GM19035 (cell line): Measurements from ENCODE around the gene KIF15.
"Not testable (repeated sequence)": the region's sequence is repeated elsewhere in the genome, so short reads cannot be mapped to it uniquely, and the experiment has no call there.

ENCODE experiments used
- ATAC-seq: cut with Tn5 transposase; IDR thresholded peaks from one replicate; pipeline ENCODE4 v1.9.1; 2021; ENCODE audit not compliant: unreplicated experiment

The KIF15 gene

DNA sequence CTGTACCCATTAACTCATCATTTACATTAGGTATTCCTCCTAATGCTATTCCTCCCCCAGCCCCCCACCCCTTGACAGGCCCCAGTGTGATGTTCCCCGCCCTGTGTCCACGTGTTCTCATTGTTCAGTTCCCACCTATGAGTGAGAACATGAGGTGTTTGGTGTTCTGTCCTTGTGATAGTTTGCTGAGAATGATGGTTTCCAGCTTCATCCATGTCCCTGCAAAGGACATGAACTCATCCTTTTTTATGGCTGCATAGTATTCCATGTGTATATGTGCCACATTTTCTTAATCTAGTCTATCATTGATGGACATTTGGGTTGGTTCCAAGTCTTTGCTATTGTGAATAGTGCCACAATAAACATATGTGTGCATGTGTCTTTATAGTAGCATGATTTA, 54.7 kb downstream of the KIF15 start:
- ATAC-seq: not testable (repeated sequence)

DNA sequence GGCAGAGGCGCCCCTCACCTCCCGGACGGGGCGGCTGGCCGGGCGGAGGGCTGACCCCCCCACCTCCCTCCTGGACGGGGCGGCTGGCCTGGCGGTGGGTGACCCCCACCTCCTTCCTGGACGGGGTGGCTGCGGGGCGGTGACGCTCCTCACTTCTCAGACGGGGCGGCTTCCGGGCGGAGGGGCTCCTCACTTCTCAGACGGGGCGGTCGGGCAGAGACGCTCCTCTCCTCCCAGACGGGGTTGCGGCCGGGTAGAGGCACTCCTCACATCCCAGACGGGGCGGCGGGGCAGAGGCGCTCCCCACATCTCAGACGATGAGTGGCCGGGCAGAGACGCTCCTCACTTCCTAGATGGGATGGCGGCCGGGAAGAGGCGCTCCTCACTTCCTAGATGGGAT, 59.6 kb downstream of the KIF15 start:
- not testable (repeated sequence) for ATAC-seq

DNA sequence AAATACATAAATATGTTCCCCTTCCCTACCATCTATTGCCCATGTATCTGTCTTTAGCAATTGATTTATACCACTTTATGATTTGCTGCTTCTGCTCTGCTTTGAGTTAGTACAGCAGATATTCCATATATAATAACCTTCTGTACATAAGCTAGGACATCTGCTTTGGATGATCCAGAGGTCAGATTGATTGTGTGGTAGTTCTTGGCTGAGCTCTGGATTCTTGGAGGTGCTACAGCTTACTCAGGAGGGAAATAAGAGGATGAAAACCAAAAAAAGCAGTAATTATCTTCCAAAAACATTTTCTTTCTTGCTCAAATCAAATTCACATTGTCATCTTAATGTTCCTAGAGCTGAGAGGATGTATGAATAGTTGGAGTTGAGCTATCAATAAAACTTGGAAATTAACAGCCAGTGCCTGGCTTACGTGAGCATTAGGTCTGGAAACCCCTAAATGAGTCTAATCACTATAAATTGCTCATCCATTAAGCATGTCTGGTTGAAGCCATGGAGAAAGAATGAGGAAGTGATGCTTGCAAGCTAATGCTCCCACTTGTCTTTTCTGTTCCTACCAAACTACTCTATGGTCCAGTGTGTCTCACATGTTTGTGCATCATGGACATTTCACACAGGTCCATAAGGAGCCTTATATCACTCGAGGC, 63.8 kb downstream of the KIF15 start:
- ATAC-seq: no peak

DNA sequence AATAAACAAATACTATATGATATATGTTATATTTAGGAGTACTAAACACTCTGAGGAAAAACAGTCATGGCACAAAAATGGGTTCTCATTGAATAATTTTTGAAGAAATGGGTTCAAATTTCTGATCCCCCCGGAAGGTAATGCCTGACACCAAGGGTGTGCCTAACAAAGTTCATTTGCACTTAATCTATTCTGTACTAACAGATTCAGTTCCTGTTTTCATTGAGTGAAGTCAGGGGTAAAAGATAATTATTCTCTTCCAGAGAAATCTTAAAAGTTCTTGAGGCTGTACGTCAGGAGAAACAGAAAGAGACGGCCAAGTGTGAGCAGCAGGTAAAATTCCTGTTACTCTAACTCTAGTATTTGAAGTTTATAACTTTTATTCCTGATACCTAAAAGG, 65.6 kb downstream of the KIF15 start:
- ATAC-seq: no peak

DNA sequence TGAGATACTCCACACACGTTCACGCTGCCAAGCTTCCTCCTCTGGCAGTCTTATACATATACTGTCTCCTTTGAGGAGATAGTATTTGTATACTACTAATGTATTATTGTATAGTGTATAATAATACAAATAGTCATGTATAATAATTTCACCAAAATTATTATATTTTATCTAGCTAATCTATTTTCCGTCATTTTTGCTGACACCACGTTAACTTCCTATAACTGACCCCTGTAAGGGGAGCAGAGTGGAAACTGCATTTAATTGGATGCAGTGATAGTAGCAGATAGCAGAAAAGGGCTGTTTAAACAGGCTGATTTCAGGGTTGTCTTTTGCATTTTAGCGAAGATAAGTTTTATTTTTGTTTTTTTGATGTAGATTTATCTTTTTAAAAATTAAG, 69.6 kb downstream of the KIF15 start:
- ATAC-seq: no peak

DNA sequence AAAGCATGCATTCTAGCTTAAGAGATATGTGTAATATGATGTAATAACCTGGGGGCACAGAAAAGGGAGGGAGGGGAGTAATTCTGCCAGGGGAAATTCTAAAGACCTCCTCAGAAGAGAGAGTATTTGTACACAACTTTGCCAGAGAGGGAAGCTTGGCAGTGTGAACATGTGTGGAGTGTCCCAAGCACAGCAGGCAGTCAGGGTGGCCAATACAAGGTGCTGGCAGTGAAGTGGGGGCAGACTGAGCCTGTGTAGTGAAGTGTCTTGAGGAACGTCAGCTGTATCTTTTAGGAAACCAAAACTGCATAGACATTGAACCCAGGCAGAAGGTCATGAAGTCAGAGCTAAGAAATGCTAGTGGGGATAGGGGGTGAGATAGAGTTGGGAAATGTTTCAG, 70.4 kb downstream of the KIF15 start:
- no peak for ATAC-seq

DNA sequence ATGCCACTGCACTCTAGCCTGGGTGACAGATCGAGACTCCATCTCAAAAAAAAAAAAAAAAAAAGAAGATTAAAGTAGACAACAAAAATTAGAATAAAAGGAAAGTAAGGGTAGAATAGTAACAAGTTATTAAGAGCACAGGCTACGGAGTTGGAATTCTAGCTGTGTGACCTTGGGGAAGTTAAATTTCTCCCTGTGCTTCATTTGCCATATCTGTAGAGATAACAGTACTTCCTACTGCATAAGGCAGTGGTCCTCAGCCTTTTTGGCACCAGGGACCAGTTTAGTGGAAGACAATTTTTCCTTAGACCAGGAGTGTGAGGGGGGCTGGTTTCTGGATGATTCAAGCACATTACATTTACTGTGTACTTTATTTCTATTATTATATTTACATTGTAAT, 71.4 kb downstream of the KIF15 start:
- no peak for ATAC-seq

DNA sequence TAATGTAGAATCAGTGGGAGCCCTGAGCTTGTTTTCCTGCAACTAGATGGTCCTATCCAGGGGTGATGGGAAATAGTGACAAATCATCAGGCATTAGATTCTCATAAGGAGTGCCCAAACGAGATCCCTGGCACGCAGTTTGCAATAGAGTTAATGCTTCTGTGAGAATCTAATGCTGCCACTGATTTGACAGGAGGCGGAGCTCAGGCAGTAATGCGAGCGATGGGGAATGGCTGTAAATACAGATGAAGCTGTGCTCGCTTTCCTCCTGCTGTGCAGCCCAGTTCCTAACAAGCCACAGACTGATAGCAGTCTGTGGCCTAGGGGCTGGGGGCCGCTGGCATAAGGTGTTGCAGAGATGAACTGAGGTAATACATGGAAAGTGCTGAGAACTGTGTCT, 71.8 kb downstream of the KIF15 start:
- ATAC-seq: no peak

DNA sequence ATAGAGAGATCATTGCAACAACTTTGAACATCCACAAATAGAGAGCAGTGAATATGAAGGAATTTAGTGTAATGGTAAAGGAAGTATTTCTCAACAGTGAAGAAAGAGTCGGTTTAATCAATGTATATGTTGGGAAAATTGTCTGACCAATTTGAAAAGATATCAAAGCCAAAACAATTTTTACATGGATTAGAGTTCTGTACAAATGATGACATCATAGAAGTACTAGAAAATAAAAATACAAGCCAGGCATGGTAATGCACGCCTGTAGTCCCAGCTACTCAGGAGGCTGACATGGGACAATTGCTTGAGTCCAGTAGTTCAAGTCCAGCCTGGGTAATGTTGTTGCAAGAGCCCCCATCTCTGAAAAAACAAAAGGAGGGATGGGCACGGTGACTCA, 74.1 kb downstream of the KIF15 start:
- no peak for ATAC-seq

DNA sequence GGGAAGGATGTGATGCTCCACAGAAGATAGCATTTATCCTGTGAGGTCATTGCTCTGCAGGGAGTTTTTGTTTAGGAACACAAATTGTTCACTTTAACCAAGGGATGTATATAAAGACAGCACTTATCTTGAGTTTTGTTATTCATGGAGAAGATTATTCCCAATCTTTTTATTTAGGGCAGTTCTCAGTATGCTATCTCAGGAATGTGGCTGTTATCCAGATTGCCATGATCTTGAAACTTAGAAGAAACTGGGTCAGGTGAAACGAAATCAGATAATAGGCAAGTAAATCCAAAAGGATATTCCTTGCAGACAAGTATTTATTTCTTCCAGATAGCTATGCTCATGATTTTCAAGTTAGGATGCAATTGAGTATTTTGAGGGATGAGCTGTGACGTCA, 80.8 kb downstream of the KIF15 start:
- ATAC-seq: no peak

DNA sequence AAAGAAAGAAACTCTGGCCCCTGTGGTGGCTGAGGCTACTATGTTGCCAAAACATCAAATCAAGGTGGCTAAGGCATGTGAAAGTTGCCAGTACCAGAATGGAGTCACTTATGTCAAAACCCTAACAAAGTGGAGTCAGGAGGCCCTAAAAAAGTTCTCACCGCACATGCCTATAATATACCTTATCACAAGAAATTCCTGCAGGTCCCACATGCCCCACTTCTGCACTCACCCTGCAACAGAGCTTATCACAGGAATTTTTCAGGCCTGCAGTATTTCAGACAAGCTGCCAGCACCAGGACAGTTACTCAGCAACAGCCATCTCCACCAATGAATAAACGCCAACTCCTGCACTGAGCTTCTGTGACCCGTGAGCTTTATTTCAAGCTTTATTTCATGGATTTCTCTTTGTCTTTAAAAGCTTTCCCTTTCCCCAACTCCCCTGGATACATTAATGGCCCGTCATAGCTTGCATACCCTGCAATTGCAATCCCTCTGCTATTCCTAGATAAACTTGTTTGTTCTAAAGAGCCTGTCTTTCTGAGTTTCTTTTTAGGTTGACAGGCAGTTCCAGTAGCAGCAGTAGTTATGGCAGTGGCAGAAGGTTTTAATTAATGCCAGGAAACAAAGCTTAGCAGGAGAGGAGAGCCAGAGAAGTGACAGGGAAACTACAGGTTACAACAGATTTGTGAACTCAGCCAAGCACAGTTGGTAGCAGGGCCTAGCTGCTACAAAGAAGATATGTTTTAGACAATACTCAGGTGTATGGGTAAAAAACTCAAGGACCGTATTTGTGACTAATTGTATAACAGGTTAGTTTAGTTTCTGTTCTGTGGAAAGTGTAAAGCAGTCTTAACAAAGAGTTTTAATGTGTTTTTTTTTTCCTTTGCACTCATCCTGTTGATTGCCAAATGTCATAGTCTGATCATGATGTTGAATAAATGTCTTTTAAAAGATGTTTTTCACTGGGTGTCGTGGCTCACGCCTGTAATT, 84.2 kb downstream of the KIF15 start:
- ATAC-seq: no peak

DNA sequence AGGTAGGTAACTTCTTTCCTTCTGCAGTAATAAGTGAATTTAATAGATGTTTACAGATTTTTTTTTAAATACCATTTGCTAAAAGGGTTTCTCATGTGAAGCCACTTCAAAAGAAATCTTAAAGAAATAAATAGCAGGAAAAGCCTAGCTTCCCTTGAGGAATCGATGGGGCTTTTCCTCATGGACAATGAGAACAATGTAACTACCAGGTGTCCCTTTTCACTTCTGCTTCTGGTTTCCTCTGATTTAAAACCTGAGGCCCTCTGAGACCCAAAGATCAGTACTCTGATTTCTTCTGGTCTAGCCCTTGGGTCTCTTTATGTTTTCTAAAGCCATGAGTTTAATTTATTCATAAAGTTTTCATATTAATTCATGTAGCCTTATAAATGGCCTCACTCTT, 87.0 kb downstream of the KIF15 start:
- ATAC-seq: no peak

DNA sequence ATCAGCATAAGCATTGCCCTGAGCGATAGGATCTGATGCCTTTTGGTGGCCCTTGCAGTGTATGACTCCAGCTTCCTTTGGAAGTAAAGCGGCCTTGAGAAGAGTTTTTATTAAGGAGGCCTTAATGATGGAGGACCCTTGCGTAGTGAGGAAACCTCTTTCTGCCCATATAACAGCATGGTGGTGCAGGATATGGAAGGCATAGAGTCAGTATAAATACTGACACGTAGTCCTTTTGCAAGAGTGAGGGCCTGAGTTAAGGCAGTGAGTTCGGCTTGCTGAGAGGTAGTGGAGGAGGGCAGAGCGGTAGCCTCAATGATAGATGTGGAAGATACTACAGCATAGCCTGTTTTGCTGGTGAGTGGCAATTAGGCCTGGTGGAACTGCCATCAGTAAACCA, 95.1 kb downstream of the KIF15 start:
- not testable (repeated sequence) for ATAC-seq

DNA sequence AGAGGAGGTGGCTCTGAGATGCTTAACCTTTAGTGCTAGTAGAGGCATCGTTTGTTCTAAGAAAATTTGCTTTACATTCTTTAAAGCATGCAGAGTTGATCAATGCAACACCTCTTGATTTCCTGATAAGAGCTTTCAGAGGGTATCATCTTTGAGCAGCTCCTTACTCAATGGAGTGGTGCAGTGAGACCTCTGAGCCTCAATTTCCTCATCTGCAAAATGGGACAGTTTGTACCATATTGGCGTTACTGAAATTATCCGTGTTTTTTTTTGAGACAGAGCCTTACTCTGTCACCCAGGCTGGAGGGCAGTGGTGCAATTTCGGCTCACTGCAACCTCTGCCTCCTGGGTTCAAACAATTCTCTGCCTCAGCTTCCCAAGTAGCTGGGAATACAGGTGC, 98.5 kb downstream of the KIF15 start:
- ATAC-seq: no peak

DNA sequence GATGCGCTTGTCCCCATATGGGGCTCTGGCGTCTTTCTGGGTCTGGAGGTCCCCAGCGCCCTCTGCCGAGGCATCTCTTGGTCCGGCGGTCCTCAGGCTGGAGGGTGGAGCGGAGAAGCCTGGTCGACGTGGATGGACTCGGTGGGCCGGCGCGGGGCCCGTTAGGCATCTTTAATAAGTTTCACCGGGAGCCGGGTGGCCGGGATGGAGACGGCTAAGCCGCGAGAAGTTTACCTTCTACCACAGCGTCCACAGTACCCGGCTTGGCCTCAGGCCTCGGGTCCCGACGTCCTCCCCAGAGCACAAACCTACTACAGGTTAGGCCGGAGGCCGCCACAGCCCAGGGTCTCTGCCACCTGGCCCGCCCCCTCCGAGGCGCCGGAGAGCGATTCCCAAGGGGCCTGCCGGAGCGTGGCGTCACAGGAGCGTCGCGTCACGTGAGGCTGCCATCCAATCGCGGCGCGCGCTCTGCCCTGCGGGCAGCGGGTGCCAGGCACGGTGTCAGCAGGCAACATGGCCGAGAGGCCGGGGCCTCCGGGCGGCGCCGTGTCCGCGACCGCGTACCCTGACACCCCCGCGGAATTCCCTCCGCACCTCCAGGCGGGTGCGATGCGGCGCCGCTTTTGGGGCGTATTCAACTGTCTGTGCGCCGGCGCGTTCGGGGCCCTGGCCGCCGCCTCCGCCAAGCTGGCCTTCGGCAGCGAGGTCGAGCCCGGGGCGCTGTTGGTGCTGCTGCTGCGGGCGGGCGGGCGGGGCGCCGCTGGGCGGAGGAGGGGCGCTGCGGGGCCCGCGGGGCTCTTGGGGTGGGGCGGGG, 100.0 kb downstream of the KIF15 start, which contains the start of gene TMEM42:
TSS of gene TMEM42 (plus strand) at position 501 of the 814 bp plus-strand sequence. CDS start at position 514, 13 bp downstream.
- peak; percentile 94 for ATAC-seq

DNA sequence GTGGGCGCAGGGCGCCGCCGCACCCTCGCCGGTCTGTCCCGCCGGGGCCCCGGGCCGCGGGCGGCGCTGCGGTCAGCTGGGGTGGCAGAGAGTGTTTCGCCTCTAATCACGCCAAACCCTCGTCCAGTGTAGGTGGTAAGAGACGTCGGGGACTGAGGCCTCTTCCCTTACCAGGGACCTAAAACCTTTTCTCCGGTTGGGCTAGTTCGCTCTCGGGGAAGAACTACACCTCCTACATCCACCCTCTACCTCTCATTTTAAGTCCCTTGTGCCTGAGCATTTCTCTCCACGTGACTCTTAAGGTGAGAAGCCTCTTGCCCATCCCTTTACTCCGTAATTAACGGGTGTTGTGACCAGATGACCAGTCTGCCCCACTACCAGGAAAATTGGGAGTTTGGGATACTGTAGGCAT, 100.6 kb downstream of the KIF15 start:
- peak; percentile 38 for ATAC-seq

DNA sequence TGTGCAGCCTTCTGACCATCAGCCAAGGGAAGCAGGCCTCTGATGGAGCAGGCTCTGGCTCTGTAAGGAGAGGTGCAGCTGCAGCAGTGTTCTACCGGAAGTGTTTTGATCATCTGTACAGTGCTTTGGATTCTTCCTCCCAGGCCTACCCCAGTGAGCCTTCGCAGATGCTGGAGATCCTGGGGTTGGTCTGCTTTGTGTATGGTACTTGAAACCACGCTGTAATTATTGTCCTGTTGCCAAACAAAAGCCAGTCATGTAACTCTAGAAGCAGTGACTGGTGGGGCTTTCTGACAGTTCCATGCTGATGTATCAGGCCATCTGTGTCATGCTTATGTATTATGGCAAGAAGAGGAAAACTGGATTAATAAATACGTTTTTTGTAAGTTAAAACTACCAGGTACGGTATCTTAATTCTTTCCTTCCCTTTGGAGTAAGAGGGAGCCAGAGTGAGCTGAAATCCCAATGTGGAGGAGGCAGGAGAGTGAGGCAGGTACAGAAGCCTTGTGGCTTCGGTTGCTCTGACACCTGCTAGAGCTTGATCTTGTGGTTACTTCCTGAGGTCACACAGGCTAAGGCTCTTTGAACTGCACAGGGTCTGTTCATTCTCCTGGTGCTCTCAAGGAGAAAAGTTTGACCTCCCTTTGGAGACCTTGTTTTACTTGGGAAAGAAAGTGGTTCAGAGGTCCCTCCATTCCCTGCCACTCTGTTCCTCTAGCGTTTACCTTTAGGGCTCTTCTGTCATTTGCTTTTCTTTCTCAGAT, 103.9 kb downstream of the KIF15 start:
- no peak for ATAC-seq

DNA sequence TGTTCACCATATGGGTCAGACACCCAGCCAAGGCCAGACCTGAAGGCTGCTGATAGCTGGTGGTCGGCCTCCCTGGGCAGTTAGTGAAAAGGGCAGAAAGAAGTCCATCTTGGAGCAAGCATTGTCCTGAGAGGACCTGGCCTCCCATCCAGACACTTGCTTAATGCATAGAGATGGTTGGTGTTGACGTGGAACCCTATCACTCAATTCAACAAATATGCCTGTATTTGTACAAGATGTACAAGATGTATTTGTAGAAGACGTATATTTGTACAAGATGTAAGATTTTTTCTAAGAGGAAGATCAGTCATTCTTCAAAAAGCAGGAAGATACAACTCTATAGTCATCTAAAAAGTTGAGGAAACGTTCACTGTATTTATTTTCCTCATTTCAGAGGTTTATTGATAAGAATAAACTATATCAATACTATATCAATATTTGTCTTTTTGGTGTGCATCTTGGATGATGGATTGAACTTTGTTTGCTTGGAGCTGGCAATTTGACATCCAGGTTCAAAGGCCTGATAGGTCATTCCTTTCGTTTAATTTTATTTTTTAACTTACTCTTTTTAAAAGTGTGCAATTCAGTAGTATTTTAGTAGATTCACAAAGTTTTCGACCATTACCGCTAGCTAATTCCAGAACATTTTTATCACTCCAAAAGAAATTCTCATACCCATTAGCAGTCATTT, 106.0 kb downstream of the KIF15 start:
- no peak for ATAC-seq

DNA sequence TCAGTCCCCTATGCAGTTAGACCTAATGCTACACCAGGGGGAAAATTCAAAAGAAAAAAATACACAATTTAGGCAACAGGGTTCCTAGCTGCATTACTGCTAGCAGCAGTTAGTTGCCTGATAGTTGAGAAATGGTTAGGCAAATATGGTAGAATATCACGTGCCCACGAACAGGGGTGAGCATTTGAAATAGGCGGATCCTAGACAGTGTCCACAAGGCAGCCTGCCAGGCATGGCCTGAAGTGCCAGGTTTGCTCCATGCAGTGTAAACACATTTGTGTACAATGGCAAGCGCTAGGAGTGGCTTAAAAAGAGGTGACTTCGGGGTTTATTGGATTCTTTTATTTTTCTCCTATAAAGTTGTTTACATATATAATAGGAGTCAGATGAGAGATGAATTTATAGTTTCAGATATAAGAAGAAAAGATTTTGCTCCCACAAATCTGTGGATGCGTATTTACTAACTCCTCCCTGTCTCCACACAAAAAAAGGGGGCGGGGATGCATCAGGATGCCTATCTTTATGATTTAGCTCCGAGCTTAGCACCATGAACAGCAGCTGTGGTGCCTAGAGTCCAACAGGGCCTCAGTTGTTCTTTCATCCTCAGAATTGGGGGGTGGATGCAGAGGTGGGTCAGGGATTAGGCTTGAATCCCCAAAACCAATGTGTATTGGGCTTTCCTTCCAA, 108.9 kb downstream of the KIF15 start:
- no peak for ATAC-seq
